Brain microvascular endothelial cell (primary cell): ENCODE results near the gene PHF5A.

ENCODE experiments used
- DNase-seq: peaks from one replicate; pipeline ENCODE4 v3.0.0-alpha.2; 2020
- H3K27ac ChIP-seq: fragments of 250-450 bp; sonication (Bioruptor Pico); 2 replicates; pipeline ENCODE4 v1.5.1; 2020; ENCODE audit warnings: mild to moderate bottlenecking, moderate library complexity
- H3K27me3 ChIP-seq: fragments of 250-450 bp; sonication (Bioruptor Pico); replicated peaks from 2 replicates; pipeline ENCODE4 v1.5.1; 2020; ENCODE audit warnings: mild to moderate bottlenecking
- H3K36me3 ChIP-seq: fragments of 250-450 bp; sonication (Bioruptor Pico); replicated peaks from 2 replicates; pipeline ENCODE4 v1.5.1; 2020; ENCODE audit warnings: mild to moderate bottlenecking
- H3K4me3 ChIP-seq: 2 replicates; pipeline ENCODE4 v1.5.1; 2011; ENCODE audit warnings: low read depth, mild to moderate bottlenecking, control low read depth, low read length, moderate library complexity
- in situ Hi-C: cut with HindIII; loops from 2 replicates; pipeline ENCODE4 v1.10.0; 2017; ENCODE audit warnings: low sequenced_read_pairs, low pct_ligation_motif_present
- TF ChIP-seq, protein P1 (sequence below): IDR thresholded peaks from 2 replicates; pipeline ENCODE4 v1.5.1; 2011; ENCODE audit warnings: low read depth, mild to moderate bottlenecking, moderate library complexity, low read length, control low read depth, inconsistent platforms; ENCODE audit errors: missing control alignments

Gene PHF5A

DNA sequence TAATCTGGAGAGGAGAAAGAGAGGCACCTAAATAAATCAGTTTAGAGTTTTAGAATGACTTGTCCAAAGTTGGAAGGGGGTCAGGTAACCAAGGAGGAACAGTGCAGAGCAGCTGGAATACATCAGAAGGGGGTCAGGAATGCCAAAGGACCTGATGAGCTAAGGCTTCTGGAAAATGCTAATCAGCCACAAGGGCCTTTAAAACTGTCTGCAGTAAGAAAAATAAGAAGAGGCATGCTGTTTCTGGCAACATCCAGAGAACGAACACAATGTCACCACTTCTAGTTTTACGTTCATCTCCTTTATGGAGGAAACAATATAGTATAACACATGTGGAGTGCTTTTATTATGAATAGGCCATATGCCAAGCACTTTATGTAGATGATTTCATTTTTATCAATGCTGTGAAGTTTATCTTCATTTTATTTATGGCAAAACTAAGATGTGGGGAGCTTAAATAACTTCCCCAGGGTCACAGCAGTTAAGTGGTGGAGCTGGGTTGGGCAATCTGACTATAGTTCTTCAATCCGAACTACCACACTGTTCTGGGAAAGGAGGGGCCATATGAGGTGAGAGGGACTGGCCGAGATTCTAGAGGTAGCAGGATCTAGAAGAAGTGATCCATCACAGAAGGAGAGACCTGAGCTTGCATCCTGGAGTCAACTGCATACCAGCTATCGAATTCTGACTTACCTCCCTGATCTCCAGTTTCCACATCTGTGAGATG, 23.0 kb upstream of the PHF5A start:
- DNase-seq = no peak
- in situ Hi-C loops = no loop called here
- Histone ChIP-seq H3K27me3 (no peaks in the 10 kb centered on the region), H3K4me3 (no peak overlapping the region), H3K36me3 (no peaks in the 10 kb centered on the region), H3K27ac (no peak overlapping the region)
- TF ChIP-seq, protein P1, sequence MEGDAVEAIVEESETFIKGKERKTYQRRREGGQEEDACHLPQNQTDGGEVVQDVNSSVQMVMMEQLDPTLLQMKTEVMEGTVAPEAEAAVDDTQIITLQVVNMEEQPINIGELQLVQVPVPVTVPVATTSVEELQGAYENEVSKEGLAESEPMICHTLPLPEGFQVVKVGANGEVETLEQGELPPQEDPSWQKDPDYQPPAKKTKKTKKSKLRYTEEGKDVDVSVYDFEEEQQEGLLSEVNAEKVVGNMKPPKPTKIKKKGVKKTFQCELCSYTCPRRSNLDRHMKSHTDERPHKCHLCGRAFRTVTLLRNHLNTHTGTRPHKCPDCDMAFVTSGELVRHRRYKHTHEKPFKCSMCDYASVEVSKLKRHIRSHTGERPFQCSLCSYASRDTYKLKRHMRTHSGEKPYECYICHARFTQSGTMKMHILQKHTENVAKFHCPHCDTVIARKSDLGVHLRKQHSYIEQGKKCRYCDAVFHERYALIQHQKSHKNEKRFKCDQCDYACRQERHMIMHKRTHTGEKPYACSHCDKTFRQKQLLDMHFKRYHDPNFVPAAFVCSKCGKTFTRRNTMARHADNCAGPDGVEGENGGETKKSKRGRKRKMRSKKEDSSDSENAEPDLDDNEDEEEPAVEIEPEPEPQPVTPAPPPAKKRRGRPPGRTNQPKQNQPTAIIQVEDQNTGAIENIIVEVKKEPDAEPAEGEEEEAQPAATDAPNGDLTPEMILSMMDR = no peak

DNA sequence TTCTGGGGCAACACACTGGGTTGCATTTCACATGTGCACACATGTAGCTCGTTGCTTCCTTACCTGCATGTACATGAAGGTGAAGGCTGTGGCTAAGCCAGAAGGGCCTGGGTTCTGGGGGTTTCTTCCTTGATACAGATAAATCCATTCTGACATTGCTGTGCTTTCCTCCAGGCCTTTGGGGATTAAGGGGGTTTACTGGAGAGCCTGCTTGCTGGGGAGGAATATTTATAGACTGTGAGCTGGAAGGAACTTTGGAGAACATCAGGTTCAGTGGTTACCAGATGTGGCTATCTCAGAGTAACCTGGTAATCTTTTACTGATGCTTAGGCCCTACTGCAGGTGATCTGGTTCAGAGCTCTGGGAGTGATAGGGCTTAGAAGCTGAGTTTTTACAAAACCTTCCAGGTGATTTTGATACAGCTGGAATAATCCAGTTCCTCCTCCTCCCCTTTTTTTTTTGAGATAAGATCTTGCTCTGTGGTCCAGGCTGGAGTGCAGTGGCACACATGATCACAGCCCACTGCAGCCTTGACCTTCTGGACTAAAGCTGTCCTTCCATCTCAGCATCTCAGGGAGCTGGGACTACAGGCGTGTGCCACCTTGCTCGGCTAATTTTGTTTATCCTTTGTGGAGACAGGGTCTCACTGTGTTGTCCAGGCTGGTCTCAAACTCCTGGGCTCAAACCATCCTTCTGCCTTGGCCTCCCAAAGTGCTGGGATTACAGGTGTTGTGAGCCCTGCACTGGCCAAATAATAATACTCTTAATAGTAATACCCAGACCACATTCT, 20.3 kb upstream of the PHF5A start:
- in situ Hi-C loops = no loop called here
- Histone ChIP-seq H3K27ac (no peak overlapping the region), H3K36me3 (no peaks in the 10 kb centered on the region), H3K27me3 (no peaks in the 10 kb centered on the region), H3K4me3 (no peak overlapping the region)
- TF ChIP-seq, protein P1 = no peak
- no peak for DNase-seq

DNA sequence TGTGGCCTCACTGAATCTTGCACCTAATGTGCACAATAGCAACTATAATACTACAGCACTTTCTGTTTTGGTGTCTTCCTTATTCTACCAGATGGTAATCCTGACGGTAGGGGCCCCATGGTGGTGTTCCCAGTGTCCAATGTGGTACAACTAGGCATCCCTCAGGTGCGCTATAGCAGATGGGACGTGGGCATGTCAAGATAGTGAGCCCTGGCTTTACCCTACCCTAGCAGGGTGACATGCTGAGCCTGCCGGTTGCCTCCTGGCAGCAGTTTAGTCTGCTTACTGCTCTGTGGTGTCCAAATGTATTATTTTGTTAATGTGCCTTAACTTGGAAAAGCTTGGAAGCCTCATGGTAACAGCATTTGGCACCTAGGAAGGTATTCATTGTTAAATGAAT, 19.6 kb upstream of the PHF5A start:
- Histone ChIP-seq H3K36me3 (no peaks in the 10 kb centered on the region), H3K27me3 (no peaks in the 10 kb centered on the region), H3K4me3 (no peak overlapping the region), H3K27ac (no peak overlapping the region)
- in situ Hi-C loops = no loop called here
- TF ChIP-seq, protein P1 = no peak
- no peak for DNase-seq

DNA sequence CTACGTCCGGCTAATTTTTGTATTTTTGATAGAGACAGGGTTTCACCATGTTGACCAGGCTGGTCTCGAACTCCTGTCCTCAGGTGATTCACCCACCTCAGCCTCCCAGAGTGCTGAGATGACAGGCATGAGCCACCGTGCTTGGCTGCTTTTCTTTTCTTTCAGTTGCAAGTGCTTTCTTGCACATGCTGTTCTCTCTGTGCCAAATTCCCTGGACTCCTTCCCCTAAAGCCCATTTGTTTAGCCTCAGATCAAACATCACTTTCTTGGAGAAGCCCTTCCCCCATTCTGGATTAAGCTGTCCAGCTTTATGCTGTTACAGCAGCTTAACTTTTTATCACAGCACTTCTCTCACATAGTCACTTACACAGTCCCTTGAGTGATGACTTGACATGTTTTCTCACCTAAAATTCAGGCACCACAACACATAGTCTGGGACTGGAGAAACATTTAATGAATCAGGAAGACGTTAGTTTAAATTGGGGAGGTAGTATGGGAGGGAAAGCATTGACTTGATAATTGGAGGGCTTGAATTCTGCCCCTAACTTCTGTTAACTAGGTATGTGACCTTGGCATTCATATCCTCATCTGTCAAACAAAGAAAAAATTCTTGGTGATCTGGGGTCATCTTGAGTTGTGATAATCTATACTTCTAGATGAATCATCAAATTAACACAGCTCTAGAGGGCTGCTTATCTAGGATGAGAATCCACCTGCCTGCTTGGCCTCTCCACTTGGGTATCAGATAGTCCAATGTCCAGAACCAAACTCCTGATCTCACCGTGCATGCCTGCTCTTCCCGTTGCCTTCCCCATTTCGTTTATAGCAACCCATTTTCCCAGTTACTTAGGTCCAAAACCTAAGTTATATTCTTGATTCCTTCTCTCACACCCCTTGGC, 18.8 kb upstream of the PHF5A start:
- Histone ChIP-seq H3K27ac (no peak overlapping the region), H3K27me3 (no peaks in the 10 kb centered on the region), H3K36me3 (no peaks in the 10 kb centered on the region), H3K4me3 (no peak overlapping the region)
- in situ Hi-C loops = no loop called here
- no peak for DNase-seq
- TF ChIP-seq, protein P1 = no peak

DNA sequence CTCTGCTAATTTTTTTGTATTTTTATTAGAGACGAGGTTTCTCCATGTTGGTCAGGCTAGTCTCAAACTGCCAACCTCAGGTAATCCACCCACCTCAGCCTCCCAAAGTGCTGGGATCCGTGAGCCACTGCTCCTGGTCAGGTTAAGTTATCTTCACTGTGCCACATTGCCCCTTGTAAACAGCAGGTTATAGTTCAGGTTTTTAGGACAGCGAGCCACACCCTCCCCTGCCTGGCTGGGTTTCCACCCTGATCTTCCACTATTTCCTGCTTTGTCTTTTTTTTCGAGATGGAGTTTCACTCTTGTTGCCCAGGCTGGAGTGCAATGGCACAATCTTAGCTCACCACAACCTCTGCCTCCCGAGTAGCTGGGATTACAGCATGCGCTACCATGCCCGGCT, 16.5 kb upstream of the PHF5A start:
- in situ Hi-C loops = no loop called here
- no peaks in the 10 kb centered on the region for H3K36me3 ChIP-seq
- no peak overlapping the region for H3K4me3 ChIP-seq
- TF ChIP-seq, protein P1 = no peak
- H3K27ac ChIP-seq = no peak overlapping the region
- no peak for DNase-seq
- H3K27me3 ChIP-seq = no peaks in the 10 kb centered on the region
